SH-SY5Y (cell line): ENCODE data around the gene WDFY1.

ENCODE experiments used
- GATA2 ChIP-seq: IDR thresholded peaks from 2 replicates; pipeline ENCODE4 v1.6.1; 2011; ENCODE audit warnings: mild to moderate bottlenecking, low read depth, low read length
- GATA3 ChIP-seq: IDR thresholded peaks from 2 replicates; pipeline ENCODE4 v1.6.1; 2011; ENCODE audit warnings: low read depth, mild to moderate bottlenecking, low read length, moderate library complexity

DNA sequence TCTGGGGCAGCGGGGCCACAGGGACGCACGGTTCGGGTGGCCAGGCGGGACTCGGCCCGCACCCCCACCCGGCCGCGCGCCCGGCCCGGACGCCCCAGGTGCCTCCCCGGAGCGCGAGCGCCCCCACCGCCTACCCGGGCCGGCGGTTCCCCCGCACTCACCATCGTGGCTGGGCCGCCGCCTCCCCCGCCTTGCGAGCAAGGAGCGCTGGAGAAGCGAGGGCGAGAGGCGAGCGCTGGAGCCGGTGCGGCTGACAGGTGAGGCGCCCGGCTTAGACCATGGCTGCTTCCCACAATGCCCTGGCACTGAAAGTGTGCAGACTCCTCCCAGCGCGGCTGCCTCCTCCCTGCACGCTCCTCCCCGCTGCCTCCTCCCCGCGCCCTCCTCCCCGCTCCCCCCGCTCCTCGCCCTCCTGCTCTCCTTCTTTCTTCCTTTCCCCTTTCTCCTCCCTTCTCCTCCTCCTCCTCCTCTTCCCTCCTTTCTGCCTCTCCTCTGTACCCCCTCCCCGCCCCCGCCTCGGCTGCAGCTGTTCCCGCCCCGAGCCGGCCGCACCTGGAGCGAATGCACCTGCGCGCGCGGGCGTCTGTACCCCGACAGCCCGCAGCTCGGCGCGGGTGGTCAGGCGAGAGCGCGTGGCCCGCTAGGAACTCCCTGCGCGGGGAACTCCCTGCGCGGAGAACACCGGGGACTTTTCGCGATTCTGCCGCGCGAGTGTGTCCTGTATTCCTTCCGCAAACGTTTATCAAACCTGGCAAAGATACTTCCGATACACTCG, 107.7 kb downstream of the WDFY1 start, which contains the start of gene AP1S3:
- TF ChIP-seq GATA2 (no peak), GATA3 (no peak)
